ENCODE data around the gene TNFSF11. TPM values are rescaled to one million over a fixed set of nuclear protein-coding genes. Genes with fewer than 3 reads are reported as not detected.
"Not testable (repeated sequence)": the region's sequence is repeated elsewhere in the genome, so short reads cannot be mapped to it uniquely, and the experiment has no call there.

TNFSF11 gene
- total and polyA plus RNA-seq, 2 donors (not counting 1 experiment from before 2014, with no cell fraction given), result not detected

DNA sequence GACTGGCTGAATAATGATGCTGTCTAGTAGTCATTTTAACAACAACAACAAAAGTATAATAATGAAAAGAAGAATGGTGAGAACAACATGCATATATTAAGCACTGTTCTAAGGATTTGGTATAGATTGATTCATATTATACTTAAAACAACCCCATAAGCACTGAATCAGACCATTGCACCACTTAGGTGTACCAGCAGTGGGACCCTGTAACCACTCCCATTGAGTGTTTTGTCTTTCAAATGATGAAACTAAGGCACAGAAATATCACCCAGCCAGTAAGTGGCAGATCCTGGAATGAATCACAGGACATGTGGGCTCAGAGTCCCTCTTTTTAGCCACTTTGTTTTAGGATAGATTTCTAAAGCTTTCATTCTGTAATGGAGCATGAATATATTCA is 14.9 kb upstream of the TNFSF11 start:
- ChIA-PET CTCF (no interaction called here), POLR2A (no interaction called here)
- H4K20me1 ChIP-seq (ENCODE audit: control insufficient read depth, insufficient read depth, low read length, poor library complexity, severe bottlenecking), result no peaks in the 10 kb centered on the region
- H3K4me3 ChIP-seq (ENCODE audit: control extremely low read depth in 1 of 5, extremely low read depth in 1 of 5, insufficient read depth in 1 of 5, low read depth in 2 of 5, low read length in 4 of 5), result no peak overlapping the region
- Mint-ChIP-seq H3K4me3 (no peak overlapping the region), H3K4me1 (peaks cover 13% of the 10 kb centered on the region), H3K9me3 (ENCODE audit: insufficient read depth) (peaks cover 3% of the 10 kb centered on the region), H3K27ac (no peak overlapping the region), H3K27me3 (no peaks in the 10 kb centered on the region)
- intact Hi-C loops (cut with micrococcal nuclease), result no loop called here
- no peak overlapping the region for H3K27ac ChIP-seq (ENCODE audit: low read length in 2 of 2)
- no peak for ATAC-seq (ENCODE audit: low read depth)
- H3K9ac ChIP-seq (ENCODE audit: low read length), result no peak overlapping the region
- H3K9me3 ChIP-seq (ENCODE audit: control extremely low read depth in 1 of 3, control insufficient read depth in 2 of 3, insufficient read depth in 1 of 3, low read length in 2 of 3), result peaks cover 3 to 4% (median 3%) of the 10 kb centered on the region in 3 donors
- H3K4me1 ChIP-seq (ENCODE audit: control insufficient read depth in 2 of 2, insufficient read depth in 2 of 2, low read length in 2 of 2), result peaks cover 9 to 12% of the 10 kb centered on the region in 2 donors
- H3K27me3 ChIP-seq (replicated peaks in 1 of 4; ENCODE audit: control extremely low read depth in 1 of 4, control insufficient read depth in 3 of 4, insufficient read depth in 4 of 4, low read length in 3 of 4), result no peaks in the 10 kb centered on the region
- H2AFZ ChIP-seq (ENCODE audit: insufficient read depth, low read depth, low read length, poor library complexity, severe bottlenecking), result no peak overlapping the region
- DNase-seq, result no peak
- no peaks in the 10 kb centered on the region for H3K36me3 ChIP-seq (replicated peaks in 1 of 2; ENCODE audit: control extremely low read depth in 1 of 2, control insufficient read depth in 1 of 2, extremely low read depth in 1 of 2, insufficient read depth in 2 of 2, low read length in 1 of 2)
- no peaks in the 10 kb centered on the region for H3K79me2 ChIP-seq (ENCODE audit: control insufficient read depth, insufficient read depth, low read length)
- TF ChIP-seq CTCF (IDR thresholded peaks at IDR 0.05) (no peak), EZH2 (IDR thresholded peaks at IDR 0.05; ENCODE audit: borderline replicate concordance, insufficient read depth, low read depth, low read length, poor library complexity, severe bottlenecking) (no peak)
- no peak overlapping the region for H3K4me2 ChIP-seq (replicated peaks; ENCODE audit: low read depth, low read length, poor library complexity, severe bottlenecking)

- H3K27ac Mint-ChIP-seq; H3K9ac ChIP-seq (ENCODE audit: low read length); POLR2A ChIA-PET; intact Hi-C loops (cut with micrococcal nuclease); H3K4me3 Mint-ChIP-seq; H3K27me3 Mint-ChIP-seq; H3K4me3 ChIP-seq (ENCODE audit: control extremely low read depth in 1 of 5, extremely low read depth in 1 of 5, insufficient read depth in 1 of 5, low read depth in 2 of 5, low read length in 4 of 5); H3K4me2 ChIP-seq (replicated peaks; ENCODE audit: low read depth, low read length, poor library complexity, severe bottlenecking); H2AFZ ChIP-seq (ENCODE audit: insufficient read depth, low read depth, low read length, poor library complexity, severe bottlenecking); H3K36me3 ChIP-seq (replicated peaks in 1 of 2; ENCODE audit: control extremely low read depth in 1 of 2, control insufficient read depth in 1 of 2, extremely low read depth in 1 of 2, insufficient read depth in 2 of 2, low read length in 1 of 2); H3K9me3 ChIP-seq (ENCODE audit: control extremely low read depth in 1 of 3, control insufficient read depth in 2 of 3, insufficient read depth in 1 of 3, low read length in 2 of 3); DNase-seq; CTCF ChIA-PET; ATAC-seq (ENCODE audit: low read depth); H3K79me2 ChIP-seq (ENCODE audit: control insufficient read depth, insufficient read depth, low read length); H3K9me3 Mint-ChIP-seq (ENCODE audit: insufficient read depth); H4K20me1 ChIP-seq (ENCODE audit: control insufficient read depth, insufficient read depth, low read length, poor library complexity, severe bottlenecking); H3K27me3 ChIP-seq (replicated peaks in 1 of 4; ENCODE audit: control extremely low read depth in 1 of 4, control insufficient read depth in 3 of 4, insufficient read depth in 4 of 4, low read length in 3 of 4); H3K27ac ChIP-seq (ENCODE audit: low read length in 2 of 2): not testable (repeated sequence)
- 98% methylated on average over 36 of the region's 36 CpGs for WGBS (ENCODE audit: insufficient coverage)
- H3K4me1 ChIP-seq (ENCODE audit: control insufficient read depth in 2 of 2, insufficient read depth in 2 of 2, low read length in 2 of 2), result peaks cover 9 to 12% of the 10 kb centered on the region in 2 donors
- H3K4me1 Mint-ChIP-seq, result peaks cover 13% of the 10 kb centered on the region
Observed at GRCh38 chr13:42559573-42560218, 14.3 kb upstream of the TNFSF11 start.

DNA sequence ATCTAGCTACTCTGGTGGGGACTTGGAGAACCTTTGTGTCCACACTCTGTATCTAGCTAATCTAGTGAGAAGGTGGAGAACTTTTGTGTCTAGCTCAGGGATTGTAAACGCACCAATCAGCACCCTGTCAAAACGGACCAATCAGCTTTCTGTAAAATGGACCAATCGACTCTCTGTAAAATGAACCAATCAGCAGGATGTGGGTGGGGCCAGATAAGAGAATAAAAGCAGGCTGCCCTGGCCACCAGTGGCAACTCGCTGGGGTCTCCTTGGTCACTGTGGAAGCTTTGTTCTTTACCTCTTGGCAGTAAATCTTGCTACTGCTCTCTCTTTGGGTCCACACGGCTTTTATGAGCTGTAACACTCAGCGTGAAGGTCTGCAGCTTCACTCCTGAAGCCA is 13.6 kb upstream of the TNFSF11 start:
- H2AFZ ChIP-seq (ENCODE audit: insufficient read depth, low read depth, low read length, poor library complexity, severe bottlenecking); CTCF ChIA-PET; POLR2A ChIA-PET; H3K9me3 Mint-ChIP-seq (ENCODE audit: insufficient read depth); H3K9me3 ChIP-seq (ENCODE audit: control extremely low read depth in 1 of 3, control insufficient read depth in 2 of 3, insufficient read depth in 1 of 3, low read length in 2 of 3); DNase-seq; H3K27ac ChIP-seq (ENCODE audit: low read length in 2 of 2); ATAC-seq (ENCODE audit: low read depth); H3K79me2 ChIP-seq (ENCODE audit: control insufficient read depth, insufficient read depth, low read length); H3K36me3 ChIP-seq (replicated peaks in 1 of 2; ENCODE audit: control extremely low read depth in 1 of 2, control insufficient read depth in 1 of 2, extremely low read depth in 1 of 2, insufficient read depth in 2 of 2, low read length in 1 of 2); H3K4me3 Mint-ChIP-seq; H3K9ac ChIP-seq (ENCODE audit: low read length); H3K27ac Mint-ChIP-seq; intact Hi-C loops (cut with micrococcal nuclease); H3K4me2 ChIP-seq (replicated peaks; ENCODE audit: low read depth, low read length, poor library complexity, severe bottlenecking); H3K27me3 ChIP-seq (replicated peaks in 1 of 4; ENCODE audit: control extremely low read depth in 1 of 4, control insufficient read depth in 3 of 4, insufficient read depth in 4 of 4, low read length in 3 of 4); H3K27me3 Mint-ChIP-seq; H4K20me1 ChIP-seq (ENCODE audit: control insufficient read depth, insufficient read depth, low read length, poor library complexity, severe bottlenecking); H3K4me3 ChIP-seq (ENCODE audit: control extremely low read depth in 1 of 5, extremely low read depth in 1 of 5, insufficient read depth in 1 of 5, low read depth in 2 of 5, low read length in 4 of 5): not testable (repeated sequence)
- 92% methylated on average over 6 of the region's 6 CpGs for WGBS (ENCODE audit: insufficient coverage)
- H3K4me1 Mint-ChIP-seq, result peaks cover 13% of the 10 kb centered on the region
- H3K4me1 ChIP-seq (ENCODE audit: control insufficient read depth in 2 of 2, insufficient read depth in 2 of 2, low read length in 2 of 2), result peaks cover 9 to 12% of the 10 kb centered on the region in 2 donors
